ENCODE data around the gene CPPED1. TPM values are rescaled to one million over a fixed set of nuclear protein-coding genes. Genes with fewer than 3 reads are reported as not detected.

The CPPED1 gene
- total RNA-seq, 2 donors from 2014 or later = 8.4 to 14.7 TPM

GRCh38 chr16:12613992-12614661 is 189.6 kb downstream of the CPPED1 start:
- TF ChIP-seq CTCF (conservative IDR thresholded peaks at IDR 0.05) = no peak
- DNase-seq = peak; percentile 8
- H3K9me3 ChIP-seq (ENCODE audit: control insufficient read depth, low read length) = peaks cover 2% of the 10 kb centered on the region
- Mint-ChIP-seq H3K4me1 (peaks cover 41% of the 10 kb centered on the region), H3K27ac (peak overlapping the region; percentile 85), H3K36me3 (ENCODE audit: low read depth) (no peaks in the 10 kb centered on the region), H3K4me3 (peak overlapping the region; percentile 8), H3K27me3 (ENCODE audit: insufficient read depth) (no peaks in the 10 kb centered on the region), H3K9me3 (peaks cover 4% of the 10 kb centered on the region)
- H3K36me3 ChIP-seq (ENCODE audit: control insufficient read depth, insufficient read depth, low read length) = no peaks in the 10 kb centered on the region
- H3K27ac ChIP-seq (ENCODE audit: low read depth, low read length) = no peak overlapping the region
- H3K9ac ChIP-seq (ENCODE audit: extremely low read depth, low read length, poor library complexity, severe bottlenecking) = no peak overlapping the region
- H3K4me1 ChIP-seq (ENCODE audit: control insufficient read depth, insufficient read depth, low read length) = peaks cover 22% of the 10 kb centered on the region
- 90 to 97% methylated on average over 9 to 14 of the region's 14 CpGs for WGBS, 2 experiments (ENCODE audit: insufficient coverage in 1 of 2, insufficient read length in 1 of 2)
- no peaks in the 10 kb centered on the region for H3K27me3 ChIP-seq (ENCODE audit: control insufficient read depth, insufficient read depth, low read length, poor library complexity, severe bottlenecking)
- H3K4me3 ChIP-seq (ENCODE audit: low read length) = no peak overlapping the region

GRCh38 chr16:12613131-12613991 is 190.3 kb downstream of the CPPED1 start:
- Histone ChIP-seq H3K9me3 (ENCODE audit: control insufficient read depth, low read length) (peaks cover 10% of the 10 kb centered on the region), H3K9ac (ENCODE audit: extremely low read depth, low read length, poor library complexity, severe bottlenecking) (no peak overlapping the region), H3K4me3 (ENCODE audit: low read length) (no peak overlapping the region), H3K27me3 (ENCODE audit: control insufficient read depth, insufficient read depth, low read length, poor library complexity, severe bottlenecking) (no peaks in the 10 kb centered on the region), H3K27ac (ENCODE audit: low read depth, low read length) (no peak overlapping the region), H3K36me3 (ENCODE audit: control insufficient read depth, insufficient read depth, low read length) (no peaks in the 10 kb centered on the region), H3K4me1 (ENCODE audit: control insufficient read depth, insufficient read depth, low read length) (peaks cover 22% of the 10 kb centered on the region)
- WGBS, 2 experiments (ENCODE audit: insufficient coverage in 1 of 2, insufficient read length in 1 of 2) = 47 to 56% methylated on average over 9 to 15 of the region's 15 CpGs
- Mint-ChIP-seq H3K4me1 (peaks cover 41% of the 10 kb centered on the region), H3K9me3 (peaks cover 10% of the 10 kb centered on the region), H3K27ac (peak overlapping the region; percentile 85), H3K36me3 (ENCODE audit: low read depth) (no peaks in the 10 kb centered on the region), H3K4me3 (peak overlapping the region; percentile 3), H3K27me3 (ENCODE audit: insufficient read depth) (no peaks in the 10 kb centered on the region)
- no peak for TF ChIP-seq CTCF (conservative IDR thresholded peaks at IDR 0.05)
- peak; percentile 84 for DNase-seq

GRCh38 chr16:12612598-12613101 is 191.0 kb downstream of the CPPED1 start:
- H3K9me3 ChIP-seq (ENCODE audit: control insufficient read depth, low read length) = peaks cover 14% of the 10 kb centered on the region
- DNase-seq = no peak
- WGBS, 2 experiments (ENCODE audit: insufficient coverage in 1 of 2, insufficient read length in 1 of 2) = 84 to 92% methylated on average over 5 to 9 of the region's 9 CpGs
- H3K9ac ChIP-seq (ENCODE audit: extremely low read depth, low read length, poor library complexity, severe bottlenecking) = no peak overlapping the region
- TF ChIP-seq CTCF (conservative IDR thresholded peaks at IDR 0.05) = no peak
- no peak overlapping the region for H3K4me3 ChIP-seq (ENCODE audit: low read length)
- no peak overlapping the region for H3K4me3 Mint-ChIP-seq
- H3K4me1 ChIP-seq (ENCODE audit: control insufficient read depth, insufficient read depth, low read length) = peaks cover 22% of the 10 kb centered on the region
- peaks cover 41% of the 10 kb centered on the region for H3K4me1 Mint-ChIP-seq
- no peaks in the 10 kb centered on the region for H3K27me3 ChIP-seq (ENCODE audit: control insufficient read depth, insufficient read depth, low read length, poor library complexity, severe bottlenecking)
- no peaks in the 10 kb centered on the region for H3K36me3 Mint-ChIP-seq (ENCODE audit: low read depth)
- H3K27me3 Mint-ChIP-seq (ENCODE audit: insufficient read depth) = no peaks in the 10 kb centered on the region
- H3K27ac Mint-ChIP-seq = no peak overlapping the region
- peaks cover 16% of the 10 kb centered on the region for H3K9me3 Mint-ChIP-seq
- H3K27ac ChIP-seq (ENCODE audit: low read depth, low read length) = no peak overlapping the region
- H3K36me3 ChIP-seq (ENCODE audit: control insufficient read depth, insufficient read depth, low read length) = no peaks in the 10 kb centered on the region

Data from endodermal cell (in vitro differentiated cells).